ENCODE results near the gene STARD3.

DNA sequence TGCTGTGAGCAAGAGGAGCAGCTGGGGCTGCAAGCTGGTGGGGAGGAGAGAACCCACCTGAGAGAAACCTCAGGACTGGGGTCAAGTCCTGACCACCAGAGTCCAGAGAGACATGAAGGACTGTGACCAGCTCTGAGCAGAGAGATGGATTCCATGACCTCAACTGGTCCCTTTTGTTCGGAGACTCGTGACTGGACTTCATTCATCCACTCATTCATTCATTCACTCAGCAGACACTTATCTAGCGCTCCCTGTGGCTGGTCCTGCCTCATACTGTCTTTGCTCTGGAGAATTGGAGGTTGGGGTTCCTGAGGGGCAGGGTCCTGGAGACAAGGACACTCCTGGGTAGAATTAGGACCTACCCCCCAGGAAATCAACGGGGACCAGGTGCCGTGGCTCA, 67.0 kb downstream of the STARD3 start:
- TF ChIP-seq GATA2 (IDR thresholded peaks at IDR 0.05; ENCODE audit: low read depth, low read length) (no peak), GATA3 (IDR thresholded peaks at IDR 0.05; ENCODE audit: low read depth, low read length) (no peak)

Data from SH-SY5Y (cell line).